Stromal cell of bone marrow (primary cell): ENCODE measurements around the gene FKBP9.
"Not testable (repeated sequence)": the region's sequence is repeated elsewhere in the genome, so short reads cannot be mapped to it uniquely, and the experiment has no call there.

Experiments used
- DNase-seq: peaks from one replicate; pipeline ENCODE4 v3.0.0-alpha.2; 2012; ENCODE audit warnings: low read depth

The FKBP9 gene

GRCh38 chr7:33005193-33005592, 48.0 kb downstream of the FKBP9 start:
- DNase-seq, result not testable (repeated sequence)

GRCh38 chr7:33005690-33006089, 48.5 kb downstream of the FKBP9 start:
- DNase-seq, result not testable (repeated sequence)

GRCh38 chr7:33009734-33010133, 52.5 kb downstream of the FKBP9 start:
- DNase-seq, result no peak

GRCh38 chr7:33012364-33012763, 55.1 kb downstream of the FKBP9 start:
- DNase-seq, result no peak

GRCh38 chr7:33024189-33024757, 67.0 kb downstream of the FKBP9 start:
- no peak for DNase-seq

GRCh38 chr7:33035776-33036175, 78.5 kb downstream of the FKBP9 start:
- no peak for DNase-seq

- no peak for DNase-seq
These were observed 81.4 kb downstream of the FKBP9 start for GRCh38 chr7:33038639-33039038.

- DNase-seq, result no peak
These were observed 82.1 kb downstream of the FKBP9 start for GRCh38 chr7:33039257-33039902.

- DNase-seq, result no peak
These were observed 82.7 kb downstream of the FKBP9 start for GRCh38 chr7:33039903-33040292.

- DNase-seq, result no peak
These were observed 83.7 kb downstream of the FKBP9 start for GRCh38 chr7:33040803-33041516.

GRCh38 chr7:33041631-33042428, 84.6 kb downstream of the FKBP9 start:
- no peak for DNase-seq

- DNase-seq, result no peak
These were observed 86.5 kb downstream of the FKBP9 start for GRCh38 chr7:33043501-33044400.

- DNase-seq, result no peak
These were observed 87.1 kb downstream of the FKBP9 start for GRCh38 chr7:33044401-33044718.

GRCh38 chr7:33044986-33045385, 87.7 kb downstream of the FKBP9 start:
- DNase-seq, result no peak

GRCh38 chr7:33048257-33048656, 91.0 kb downstream of the FKBP9 start:
- no peak for DNase-seq

- no peak for DNase-seq
These were observed 91.5 kb downstream of the FKBP9 start for GRCh38 chr7:33048704-33049103.

- DNase-seq, result no peak
These were observed 93.5 kb downstream of the FKBP9 start for GRCh38 chr7:33050535-33051318.

GRCh38 chr7:33053721-33054120, 96.5 kb downstream of the FKBP9 start:
- DNase-seq, result no peak

GRCh38 chr7:33054261-33054964, 97.2 kb downstream of the FKBP9 start:
- DNase-seq, result no peak

- DNase-seq, result no peak
These were observed 97.9 kb downstream of the FKBP9 start for GRCh38 chr7:33055158-33055557.
